ENCODE measurements around the gene PBRM1. TPM values are rescaled to one million over a fixed set of nuclear protein-coding genes. Genes with fewer than 3 reads are reported as not detected.

PBRM1 gene
- total RNA-seq, 1 donor: 100 TPM

- H3K4me2 ChIP-seq (ENCODE audit: insufficient read depth, low read length): no peak overlapping the region
- H3K36me3 ChIP-seq (ENCODE audit: insufficient read depth, low read length): peaks cover 68% of the 10 kb centered on the region
- H3K27me3 ChIP-seq (ENCODE audit: insufficient read depth, low read length): no peaks in the 10 kb centered on the region
- peaks cover 14% of the 10 kb centered on the region for H4K20me1 ChIP-seq (ENCODE audit: insufficient read depth, low read length)
- H3K27ac ChIP-seq (ENCODE audit: low read depth, low read length): peak overlapping the region; percentile 49
- no peaks in the 10 kb centered on the region for H3K9me3 ChIP-seq (ENCODE audit: low read depth, low read length)
- no peak overlapping the region for H2AFZ ChIP-seq (ENCODE audit: low read length)
- no peak for TF ChIP-seq CTCF (IDR thresholded peaks at IDR 0.05; ENCODE audit: extremely low read depth, low read depth, low read length)
- no peak overlapping the region for H3K4me3 ChIP-seq (ENCODE audit: insufficient read depth, low read length)
- peaks cover 65% of the 10 kb centered on the region for H3K79me2 ChIP-seq (ENCODE audit: insufficient read depth, low read length)
- no peak for DNase-seq (ENCODE audit: insufficient read length, low spot score, missing footprints)
- H3K4me1 ChIP-seq (ENCODE audit: insufficient read depth, low read length): peaks cover 26% of the 10 kb centered on the region
Measured at GRCh38 chr3:52689151-52689550, 3.4 kb upstream of the PBRM1 start.

- Histone ChIP-seq H2AFZ (ENCODE audit: low read length) (no peak overlapping the region), H3K27me3 (ENCODE audit: insufficient read depth, low read length) (no peaks in the 10 kb centered on the region)
Measured at GRCh38 chr3:52688266-52688665, 2.6 kb upstream of the PBRM1 start.

GRCh38 chr3:52685285-52685708 lies 416 bp downstream of the PBRM1 start:
- H3K4me3 ChIP-seq (ENCODE audit: insufficient read depth, low read length): peak overlapping the region; percentile 94
- TF ChIP-seq CTCF (IDR thresholded peaks at IDR 0.05; ENCODE audit: extremely low read depth, low read depth, low read length): no peak
- peak overlapping the region; percentile 95 for H3K27ac ChIP-seq (ENCODE audit: low read depth, low read length)
- peaks cover 34% of the 10 kb centered on the region for H3K36me3 ChIP-seq (ENCODE audit: insufficient read depth, low read length)
- peaks cover 9% of the 10 kb centered on the region for H4K20me1 ChIP-seq (ENCODE audit: insufficient read depth, low read length)
- H3K79me2 ChIP-seq (ENCODE audit: insufficient read depth, low read length): peaks cover 89% of the 10 kb centered on the region
- peaks cover 46% of the 10 kb centered on the region for H3K4me1 ChIP-seq (ENCODE audit: insufficient read depth, low read length)
- H3K27me3 ChIP-seq (ENCODE audit: insufficient read depth, low read length): no peaks in the 10 kb centered on the region
- H2AFZ ChIP-seq (ENCODE audit: low read length): peak overlapping the region; percentile 83
- DNase-seq (ENCODE audit: insufficient read length, low spot score, missing footprints): peak; percentile 98
- peak overlapping the region; percentile 79 for H3K4me2 ChIP-seq (ENCODE audit: insufficient read depth, low read length)
- no peaks in the 10 kb centered on the region for H3K9me3 ChIP-seq (ENCODE audit: low read depth, low read length)

More at GRCh38 chr3:52688266-52688665, 2.6 kb upstream of the PBRM1 start:
- Histone ChIP-seq H3K4me2 (ENCODE audit: insufficient read depth, low read length) (peak overlapping the region; percentile 85), H3K4me3 (ENCODE audit: insufficient read depth, low read length) (no peak overlapping the region), H3K4me1 (ENCODE audit: insufficient read depth, low read length) (peaks cover 31% of the 10 kb centered on the region), H3K36me3 (ENCODE audit: insufficient read depth, low read length) (peaks cover 60% of the 10 kb centered on the region), H3K27ac (ENCODE audit: low read depth, low read length) (peak overlapping the region; percentile 49), H3K79me2 (ENCODE audit: insufficient read depth, low read length) (peaks cover 74% of the 10 kb centered on the region), H3K9me3 (ENCODE audit: low read depth, low read length) (no peaks in the 10 kb centered on the region), H4K20me1 (ENCODE audit: insufficient read depth, low read length) (peaks cover 12% of the 10 kb centered on the region)
- no peak for DNase-seq (ENCODE audit: insufficient read length, low spot score, missing footprints)
- TF ChIP-seq CTCF (IDR thresholded peaks at IDR 0.05; ENCODE audit: extremely low read depth, low read depth, low read length): no peak

GRCh38 chr3:52684184-52684583 lies 1.5 kb downstream of the PBRM1 start:
- H4K20me1 ChIP-seq (ENCODE audit: insufficient read depth, low read length): peaks cover 9% of the 10 kb centered on the region
- peak overlapping the region; percentile 79 for H3K4me2 ChIP-seq (ENCODE audit: insufficient read depth, low read length)
- H3K36me3 ChIP-seq (ENCODE audit: insufficient read depth, low read length): peaks cover 28% of the 10 kb centered on the region
- H3K27ac ChIP-seq (ENCODE audit: low read depth, low read length): peak overlapping the region; percentile 92
- TF ChIP-seq CTCF (IDR thresholded peaks at IDR 0.05; ENCODE audit: extremely low read depth, low read depth, low read length): no peak
- peak overlapping the region; percentile 94 for H3K4me3 ChIP-seq (ENCODE audit: insufficient read depth, low read length)
- peaks cover 51% of the 10 kb centered on the region for H3K4me1 ChIP-seq (ENCODE audit: insufficient read depth, low read length)
- no peaks in the 10 kb centered on the region for H3K9me3 ChIP-seq (ENCODE audit: low read depth, low read length)
- H2AFZ ChIP-seq (ENCODE audit: low read length): no peak overlapping the region
- DNase-seq (ENCODE audit: insufficient read length, low spot score, missing footprints): no peak
- peaks cover 91% of the 10 kb centered on the region for H3K79me2 ChIP-seq (ENCODE audit: insufficient read depth, low read length)
- H3K27me3 ChIP-seq (ENCODE audit: insufficient read depth, low read length): no peaks in the 10 kb centered on the region

Data from osteoblast (primary cell).